ENCODE measurements around the gene PRKCA.

PRKCA gene

GRCh38 chr17:66760324-66760723 lies 457.9 kb downstream of the PRKCA start:
- DNase-seq, result no peak

GRCh38 chr17:66762276-66762675 lies 459.9 kb downstream of the PRKCA start:
- DNase-seq, result no peak

GRCh38 chr17:66763056-66763455 lies 460.6 kb downstream of the PRKCA start:
- DNase-seq, result no peak

GRCh38 chr17:66764506-66764905 lies 462.1 kb downstream of the PRKCA start:
- no peak for DNase-seq

- DNase-seq, result no peak
Measured at GRCh38 chr17:66767154-66767933, 464.9 kb downstream of the PRKCA start.

GRCh38 chr17:66769911-66770310 lies 467.5 kb downstream of the PRKCA start:
- DNase-seq, result no peak

GRCh38 chr17:66772148-66772812 lies 469.9 kb downstream of the PRKCA start:
- DNase-seq, result no peak

GRCh38 chr17:66775271-66775670 lies 472.9 kb downstream of the PRKCA start:
- DNase-seq, result no peak

- no peak for DNase-seq
Measured at GRCh38 chr17:66775881-66776400, 473.5 kb downstream of the PRKCA start.

GRCh38 chr17:66776999-66777688 lies 474.7 kb downstream of the PRKCA start:
- no peak for DNase-seq

GRCh38 chr17:66777689-66778225 lies 475.3 kb downstream of the PRKCA start:
- peak; percentile 92 for DNase-seq

- no peak for DNase-seq
Measured at GRCh38 chr17:66778531-66779236, 476.3 kb downstream of the PRKCA start.

- no peak for DNase-seq
Measured at GRCh38 chr17:66779237-66779606, 476.8 kb downstream of the PRKCA start.

- DNase-seq, result no peak
Measured at GRCh38 chr17:66781135-66781534, 478.7 kb downstream of the PRKCA start.

- DNase-seq, result no peak
Measured at GRCh38 chr17:66782851-66783250, 480.4 kb downstream of the PRKCA start.

- DNase-seq, result no peak
Measured at GRCh38 chr17:66783656-66784381, 481.4 kb downstream of the PRKCA start.

- DNase-seq, result no peak
Measured at GRCh38 chr17:66784621-66785364, 482.4 kb downstream of the PRKCA start.

- no peak for DNase-seq
Measured at GRCh38 chr17:66786107-66786506, 483.7 kb downstream of the PRKCA start.

GRCh38 chr17:66787914-66788313 lies 485.5 kb downstream of the PRKCA start:
- DNase-seq, result no peak

- DNase-seq, result no peak
Measured at GRCh38 chr17:66789093-66789492, 486.7 kb downstream of the PRKCA start.

- no peak for DNase-seq
Measured at GRCh38 chr17:66789961-66790437, 487.6 kb downstream of the PRKCA start.

Data from NCI-H526 treated with DMSO at 0.1 percent for 48 hours (cell line).